T-helper 1 cell treated with Interleukin-12 subunit alpha and Interleukin-12 subunit beta and Interleukin-4 antibody, amounts not matched to agents 30 μg/mL and 1 μg/mL, for 36 hours (primary cell): Measurements from ENCODE around the gene TMTC2.

Experiments
- H3K27ac Mint-ChIP-seq: one replicate; pipeline ENCODE4 v1.8.0; 2021; ENCODE audit warnings: mild to moderate bottlenecking, mixed read lengths
- H3K27me3 Mint-ChIP-seq: one replicate; pipeline ENCODE4 v1.8.0; 2021; ENCODE audit warnings: low read depth, mixed read lengths
- H3K36me3 Mint-ChIP-seq: one replicate; pipeline ENCODE4 v1.8.0; 2021; ENCODE audit warnings: low read depth, mixed read lengths
- H3K4me1 Mint-ChIP-seq: one replicate; pipeline ENCODE4 v1.8.0; 2021; ENCODE audit warnings: low read depth, mixed read lengths
- H3K4me3 Mint-ChIP-seq: one replicate; pipeline ENCODE4 v1.8.0; 2021; ENCODE audit warnings: mild to moderate bottlenecking, moderate library complexity, mixed read lengths
- H3K9me3 Mint-ChIP-seq: one replicate; pipeline ENCODE4 v1.8.0; 2021; ENCODE audit warnings: mixed read lengths

The TMTC2 gene

DNA sequence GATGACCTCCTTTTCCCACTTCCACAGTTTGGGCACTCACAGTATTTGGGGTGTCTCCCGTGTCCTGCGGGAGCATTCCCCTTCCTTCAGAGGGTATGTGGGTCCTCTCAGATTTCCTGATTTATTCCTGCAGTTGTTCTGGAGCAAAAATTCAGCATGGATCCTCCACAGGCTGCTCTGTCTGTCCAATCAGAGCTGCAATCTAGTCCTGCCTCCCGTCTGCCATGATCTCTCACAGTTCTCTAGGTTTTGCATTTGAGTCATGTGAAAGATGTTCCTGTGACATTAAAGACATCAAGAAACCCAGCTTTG lies 435.9 kb downstream of the TMTC2 start:
- H3K36me3 Mint-ChIP-seq: no peaks in the 10 kb centered on the region
- H3K4me1 Mint-ChIP-seq: no peaks in the 10 kb centered on the region
- no peaks in the 10 kb centered on the region for H3K27me3 Mint-ChIP-seq
- H3K9me3 Mint-ChIP-seq: no peaks in the 10 kb centered on the region
- H3K27ac Mint-ChIP-seq: no peak overlapping the region
- H3K4me3 Mint-ChIP-seq: no peak overlapping the region

GRCh38 chr12:83123039-83123438 lies 436.3 kb downstream of the TMTC2 start:
- no peak overlapping the region for H3K27ac Mint-ChIP-seq
- H3K4me1 Mint-ChIP-seq: no peaks in the 10 kb centered on the region
- H3K36me3 Mint-ChIP-seq: no peaks in the 10 kb centered on the region
- H3K27me3 Mint-ChIP-seq: no peaks in the 10 kb centered on the region
- no peaks in the 10 kb centered on the region for H3K9me3 Mint-ChIP-seq
- H3K4me3 Mint-ChIP-seq: no peak overlapping the region

GRCh38 chr12:83128540-83128939 lies 441.8 kb downstream of the TMTC2 start:
- Mint-ChIP-seq H3K27me3 (no peaks in the 10 kb centered on the region), H3K4me3 (no peak overlapping the region), H3K4me1 (no peaks in the 10 kb centered on the region), H3K36me3 (no peaks in the 10 kb centered on the region), H3K27ac (no peak overlapping the region), H3K9me3 (no peaks in the 10 kb centered on the region)

- no peak overlapping the region for H3K4me3 Mint-ChIP-seq
- no peaks in the 10 kb centered on the region for H3K4me1 Mint-ChIP-seq
Observed at GRCh38 chr12:83130178-83130577, 443.5 kb downstream of the TMTC2 start.

GRCh38 chr12:83132360-83132759 lies 445.7 kb downstream of the TMTC2 start:
- Mint-ChIP-seq H3K9me3 (no peaks in the 10 kb centered on the region), H3K27ac (no peak overlapping the region), H3K27me3 (no peaks in the 10 kb centered on the region), H3K4me1 (no peaks in the 10 kb centered on the region), H3K36me3 (no peaks in the 10 kb centered on the region), H3K4me3 (no peak overlapping the region)

More at GRCh38 chr12:83130178-83130577, 443.5 kb downstream of the TMTC2 start:
- Mint-ChIP-seq H3K36me3 (no peaks in the 10 kb centered on the region), H3K27me3 (no peaks in the 10 kb centered on the region), H3K9me3 (no peaks in the 10 kb centered on the region), H3K27ac (no peak overlapping the region)

DNA sequence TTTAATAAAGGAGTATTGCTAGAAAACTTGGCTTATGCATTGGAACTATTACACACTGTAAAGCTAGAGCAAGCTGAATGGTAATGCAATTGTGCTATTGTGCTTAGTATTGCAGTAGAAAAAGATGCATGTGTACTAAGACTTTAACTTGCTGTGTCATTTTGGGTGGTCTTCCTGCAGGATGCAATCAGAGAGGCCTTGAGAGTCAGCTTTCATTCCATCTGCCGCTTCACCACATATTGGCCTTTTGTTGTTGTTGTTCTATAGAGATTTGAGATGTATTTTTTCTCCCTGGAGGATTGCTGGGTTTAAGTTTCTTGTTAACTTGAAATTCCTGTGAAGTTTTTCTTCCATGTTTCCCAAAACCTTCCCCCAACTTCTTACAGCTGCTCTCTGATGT lies 449.7 kb downstream of the TMTC2 start:
- no peak overlapping the region for H3K27ac Mint-ChIP-seq
- no peaks in the 10 kb centered on the region for H3K4me1 Mint-ChIP-seq
- no peaks in the 10 kb centered on the region for H3K27me3 Mint-ChIP-seq
- H3K36me3 Mint-ChIP-seq: no peaks in the 10 kb centered on the region
- H3K4me3 Mint-ChIP-seq: no peak overlapping the region
- H3K9me3 Mint-ChIP-seq: no peaks in the 10 kb centered on the region

GRCh38 chr12:83140135-83140534 lies 453.4 kb downstream of the TMTC2 start:
- Mint-ChIP-seq H3K4me3 (no peak overlapping the region), H3K9me3 (no peaks in the 10 kb centered on the region), H3K36me3 (no peaks in the 10 kb centered on the region), H3K4me1 (no peaks in the 10 kb centered on the region), H3K27me3 (no peaks in the 10 kb centered on the region), H3K27ac (no peak overlapping the region)

DNA sequence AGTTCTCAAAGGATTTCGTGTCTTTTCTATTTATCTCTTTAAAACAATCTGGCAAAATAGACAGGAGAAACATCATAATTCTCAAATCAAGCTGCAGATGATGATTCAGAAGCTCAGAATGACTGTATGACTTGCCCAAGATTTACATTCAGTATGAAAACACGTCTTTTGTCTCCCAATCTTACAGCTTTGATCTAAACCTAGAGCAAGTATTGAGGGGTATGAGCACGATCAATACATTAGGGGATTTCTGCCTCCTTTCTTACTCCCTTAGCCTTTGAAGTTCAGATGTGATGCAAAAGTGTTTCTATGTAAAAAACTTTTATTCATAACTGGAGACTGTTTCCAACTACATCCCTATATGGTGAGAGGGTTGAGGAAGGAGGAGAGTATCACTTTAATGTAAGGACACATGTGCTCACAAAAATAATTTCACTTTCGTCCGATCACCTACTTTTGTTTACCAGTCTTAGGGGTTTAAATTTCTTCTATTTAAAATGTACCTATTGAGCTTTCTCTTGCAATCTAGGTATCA lies 454.8 kb downstream of the TMTC2 start:
- no peak overlapping the region for H3K4me3 Mint-ChIP-seq
- no peaks in the 10 kb centered on the region for H3K27me3 Mint-ChIP-seq
- H3K36me3 Mint-ChIP-seq: no peaks in the 10 kb centered on the region
- H3K4me1 Mint-ChIP-seq: no peaks in the 10 kb centered on the region
- H3K27ac Mint-ChIP-seq: no peak overlapping the region
- no peaks in the 10 kb centered on the region for H3K9me3 Mint-ChIP-seq

GRCh38 chr12:83142914-83143313 lies 456.2 kb downstream of the TMTC2 start:
- Mint-ChIP-seq H3K36me3 (no peaks in the 10 kb centered on the region), H3K4me1 (no peaks in the 10 kb centered on the region), H3K4me3 (no peak overlapping the region), H3K27me3 (no peaks in the 10 kb centered on the region), H3K9me3 (no peaks in the 10 kb centered on the region), H3K27ac (no peak overlapping the region)

DNA sequence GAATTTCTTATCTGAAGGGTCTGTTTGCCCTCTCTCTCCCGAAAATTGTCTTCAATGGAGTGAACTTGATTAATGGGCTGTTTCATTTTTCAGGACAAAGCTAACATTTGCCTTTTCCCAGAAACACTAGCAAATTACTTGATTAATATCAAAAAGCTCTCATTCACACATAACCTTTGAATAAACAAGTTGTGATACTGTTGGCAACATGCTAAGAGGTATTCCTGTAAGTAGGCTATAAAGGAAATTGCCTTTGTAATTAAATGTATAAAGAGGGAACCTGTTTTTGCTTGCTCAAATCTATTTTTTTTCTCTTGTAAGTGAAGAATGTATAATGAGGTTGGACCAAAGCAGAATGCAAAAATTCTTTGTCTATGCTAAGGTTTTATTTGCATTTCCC lies 457.2 kb downstream of the TMTC2 start:
- no peaks in the 10 kb centered on the region for H3K36me3 Mint-ChIP-seq
- no peak overlapping the region for H3K27ac Mint-ChIP-seq
- H3K27me3 Mint-ChIP-seq: no peaks in the 10 kb centered on the region
- H3K4me1 Mint-ChIP-seq: no peaks in the 10 kb centered on the region
- no peaks in the 10 kb centered on the region for H3K9me3 Mint-ChIP-seq
- no peak overlapping the region for H3K4me3 Mint-ChIP-seq

GRCh38 chr12:83145325-83145840 lies 458.7 kb downstream of the TMTC2 start:
- no peaks in the 10 kb centered on the region for H3K9me3 Mint-ChIP-seq
- H3K27me3 Mint-ChIP-seq: no peaks in the 10 kb centered on the region
- H3K4me1 Mint-ChIP-seq: no peaks in the 10 kb centered on the region
- no peak overlapping the region for H3K27ac Mint-ChIP-seq
- no peaks in the 10 kb centered on the region for H3K36me3 Mint-ChIP-seq
- no peak overlapping the region for H3K4me3 Mint-ChIP-seq

- H3K27me3 Mint-ChIP-seq: no peaks in the 10 kb centered on the region
- H3K36me3 Mint-ChIP-seq: no peaks in the 10 kb centered on the region
- H3K9me3 Mint-ChIP-seq: no peaks in the 10 kb centered on the region
- no peaks in the 10 kb centered on the region for H3K4me1 Mint-ChIP-seq
- H3K27ac Mint-ChIP-seq: no peak overlapping the region
- no peak overlapping the region for H3K4me3 Mint-ChIP-seq
Observed at GRCh38 chr12:83147341-83147740, 460.6 kb downstream of the TMTC2 start.

DNA sequence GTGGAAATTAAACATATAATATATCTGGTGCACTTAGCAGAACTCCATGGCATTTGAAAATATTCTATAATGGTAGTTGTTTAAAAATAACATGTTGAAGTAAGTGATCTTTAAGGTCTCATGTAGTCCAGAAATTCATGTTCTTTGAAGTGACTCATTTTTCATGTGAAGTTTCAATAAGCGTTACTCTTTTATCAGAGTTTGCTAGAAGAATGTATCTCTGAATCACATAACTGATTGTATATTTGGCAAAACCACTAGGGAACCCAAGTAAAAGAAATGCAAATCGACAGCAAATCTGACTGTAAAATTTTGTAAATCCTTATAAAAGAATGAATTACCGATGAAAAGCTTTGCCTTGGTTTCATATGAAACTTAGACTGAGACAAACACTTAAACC lies 463.3 kb downstream of the TMTC2 start:
- H3K4me1 Mint-ChIP-seq: no peaks in the 10 kb centered on the region
- H3K4me3 Mint-ChIP-seq: no peak overlapping the region
- no peaks in the 10 kb centered on the region for H3K9me3 Mint-ChIP-seq
- H3K36me3 Mint-ChIP-seq: no peaks in the 10 kb centered on the region
- H3K27ac Mint-ChIP-seq: no peak overlapping the region
- no peaks in the 10 kb centered on the region for H3K27me3 Mint-ChIP-seq

GRCh38 chr12:83150465-83151189 lies 463.9 kb downstream of the TMTC2 start:
- H3K27me3 Mint-ChIP-seq: no peaks in the 10 kb centered on the region
- no peaks in the 10 kb centered on the region for H3K4me1 Mint-ChIP-seq
- H3K36me3 Mint-ChIP-seq: no peaks in the 10 kb centered on the region
- no peak overlapping the region for H3K4me3 Mint-ChIP-seq
- H3K27ac Mint-ChIP-seq: no peak overlapping the region
- no peaks in the 10 kb centered on the region for H3K9me3 Mint-ChIP-seq

- Mint-ChIP-seq H3K4me3 (no peak overlapping the region), H3K27ac (no peak overlapping the region), H3K9me3 (no peaks in the 10 kb centered on the region), H3K36me3 (no peaks in the 10 kb centered on the region), H3K4me1 (no peaks in the 10 kb centered on the region), H3K27me3 (no peaks in the 10 kb centered on the region)
Observed at GRCh38 chr12:83153177-83153576, 466.5 kb downstream of the TMTC2 start.
